Astrocyte of the cerebellum (primary cell): ENCODE measurements around the gene SBNO2.
A peak's percentile ranks its signal among the peaks of the same experiment; 100 is the strongest.

Source experiments
- DNase-seq: peaks from one replicate; pipeline ENCODE4 v3.0.0-alpha.2; 2011; ENCODE audit warnings: low read depth
- H3K4me3 ChIP-seq: 2 replicates; pipeline ENCODE4 v1.5.1; 2011; ENCODE audit warnings: mild to moderate bottlenecking, low read depth, low read length, moderate library complexity
- in situ Hi-C: cut with HindIII; loops from 2 replicates; pipeline ENCODE4 v1.10.0; 2017; ENCODE audit warnings: low sequenced_read_pairs
- TF ChIP-seq, protein P1 (sequence below): IDR thresholded peaks from 2 replicates; pipeline ENCODE4 v1.5.1; 2012; ENCODE audit warnings: low read length, low read depth, moderate library complexity, mild to moderate bottlenecking; ENCODE audit errors: missing control alignments

The SBNO2 gene

DNA sequence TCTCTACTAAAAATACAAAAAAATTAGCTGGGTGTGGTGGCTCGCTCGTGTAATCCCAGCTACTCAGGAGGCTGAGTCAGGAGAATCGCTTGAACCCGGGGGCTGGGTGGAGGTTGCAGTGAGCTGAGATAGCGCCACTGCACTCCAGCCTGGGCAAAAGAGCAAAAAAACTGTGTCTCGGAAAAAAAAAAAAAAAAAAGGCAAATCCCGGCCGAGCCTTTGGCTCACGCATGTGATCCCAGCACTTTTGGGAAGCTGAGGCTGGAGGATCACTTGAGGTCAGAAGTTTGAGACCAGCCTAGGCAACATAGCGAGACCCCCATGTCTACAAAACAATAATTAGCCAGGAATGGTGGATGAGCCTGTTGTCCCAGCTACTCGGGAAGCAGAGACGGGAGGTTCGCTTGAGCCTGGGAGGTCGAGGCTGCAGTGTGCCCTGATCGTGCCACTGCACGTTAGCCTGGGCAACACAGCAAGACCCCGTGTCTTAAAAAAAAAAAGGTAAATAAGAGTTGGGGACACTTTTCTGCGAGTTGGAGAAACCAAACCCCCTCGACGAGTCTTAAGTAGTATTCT lies 70.8 kb downstream of the SBNO2 start:
- peak overlapping the region; percentile 10 for H3K4me3 ChIP-seq
- TF ChIP-seq, protein P1, sequence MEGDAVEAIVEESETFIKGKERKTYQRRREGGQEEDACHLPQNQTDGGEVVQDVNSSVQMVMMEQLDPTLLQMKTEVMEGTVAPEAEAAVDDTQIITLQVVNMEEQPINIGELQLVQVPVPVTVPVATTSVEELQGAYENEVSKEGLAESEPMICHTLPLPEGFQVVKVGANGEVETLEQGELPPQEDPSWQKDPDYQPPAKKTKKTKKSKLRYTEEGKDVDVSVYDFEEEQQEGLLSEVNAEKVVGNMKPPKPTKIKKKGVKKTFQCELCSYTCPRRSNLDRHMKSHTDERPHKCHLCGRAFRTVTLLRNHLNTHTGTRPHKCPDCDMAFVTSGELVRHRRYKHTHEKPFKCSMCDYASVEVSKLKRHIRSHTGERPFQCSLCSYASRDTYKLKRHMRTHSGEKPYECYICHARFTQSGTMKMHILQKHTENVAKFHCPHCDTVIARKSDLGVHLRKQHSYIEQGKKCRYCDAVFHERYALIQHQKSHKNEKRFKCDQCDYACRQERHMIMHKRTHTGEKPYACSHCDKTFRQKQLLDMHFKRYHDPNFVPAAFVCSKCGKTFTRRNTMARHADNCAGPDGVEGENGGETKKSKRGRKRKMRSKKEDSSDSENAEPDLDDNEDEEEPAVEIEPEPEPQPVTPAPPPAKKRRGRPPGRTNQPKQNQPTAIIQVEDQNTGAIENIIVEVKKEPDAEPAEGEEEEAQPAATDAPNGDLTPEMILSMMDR: no peak
- in situ Hi-C loops: no loop called here
- DNase-seq: no peak

DNA sequence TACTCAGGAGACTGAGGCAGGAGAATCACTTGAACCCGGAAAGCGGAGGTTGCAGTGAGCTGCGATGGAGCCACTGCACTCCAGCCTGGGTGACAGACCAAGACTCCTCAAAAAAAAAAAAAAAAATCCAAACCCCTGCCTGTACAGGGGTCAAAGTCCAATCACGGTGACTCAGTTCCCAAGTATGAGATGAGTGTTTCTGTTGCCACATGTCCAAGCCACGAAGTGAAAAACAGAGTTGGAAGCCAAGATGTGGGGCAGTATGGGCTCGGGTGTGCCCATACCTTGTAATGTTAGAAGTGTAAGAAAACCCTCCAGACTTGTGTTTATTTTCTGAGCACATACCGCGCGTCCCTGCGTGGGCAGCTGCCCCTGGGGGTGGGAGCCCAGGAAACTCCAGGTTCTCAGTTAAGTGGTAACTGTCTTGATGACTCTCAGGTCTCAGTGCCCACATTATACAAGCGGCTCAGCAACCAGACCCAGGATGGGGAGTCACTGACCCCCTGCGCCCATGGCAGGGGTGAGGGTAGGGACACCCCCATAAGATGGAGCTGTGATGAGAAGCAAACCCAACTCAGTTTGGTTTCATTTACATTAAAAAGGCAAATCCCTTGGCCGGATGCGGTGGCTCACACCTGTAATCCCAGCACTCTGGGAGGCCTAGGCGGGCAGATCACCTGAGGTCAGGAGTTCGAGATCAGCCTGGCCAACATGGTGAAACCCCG lies 71.5 kb downstream of the SBNO2 start:
- peak; percentile 98 for DNase-seq
- in situ Hi-C loops: no loop called here
- no peak overlapping the region for H3K4me3 ChIP-seq
- TF ChIP-seq, protein P1: no peak

DNA sequence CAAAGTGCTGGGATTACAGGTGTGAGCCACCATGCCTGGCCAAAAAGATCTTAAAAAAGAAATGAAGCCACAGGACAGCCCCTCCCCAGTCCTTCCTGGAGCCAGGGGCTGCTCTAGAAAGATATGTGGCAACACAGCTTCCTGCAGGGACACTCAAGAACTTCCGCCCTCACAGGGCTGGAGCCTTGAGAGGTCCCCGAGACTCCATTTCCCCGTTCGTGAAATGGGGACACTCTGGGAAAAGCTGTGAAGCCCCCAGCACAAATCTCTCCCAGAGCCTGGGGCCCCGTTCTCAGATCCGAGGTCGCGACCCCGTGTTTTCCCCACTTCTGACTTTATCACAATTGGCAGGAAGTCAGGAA lies 72.8 kb downstream of the SBNO2 start:
- no peak for DNase-seq
- no peak overlapping the region for H3K4me3 ChIP-seq
- TF ChIP-seq, protein P1: no peak
- in situ Hi-C loops: no loop called here

DNA sequence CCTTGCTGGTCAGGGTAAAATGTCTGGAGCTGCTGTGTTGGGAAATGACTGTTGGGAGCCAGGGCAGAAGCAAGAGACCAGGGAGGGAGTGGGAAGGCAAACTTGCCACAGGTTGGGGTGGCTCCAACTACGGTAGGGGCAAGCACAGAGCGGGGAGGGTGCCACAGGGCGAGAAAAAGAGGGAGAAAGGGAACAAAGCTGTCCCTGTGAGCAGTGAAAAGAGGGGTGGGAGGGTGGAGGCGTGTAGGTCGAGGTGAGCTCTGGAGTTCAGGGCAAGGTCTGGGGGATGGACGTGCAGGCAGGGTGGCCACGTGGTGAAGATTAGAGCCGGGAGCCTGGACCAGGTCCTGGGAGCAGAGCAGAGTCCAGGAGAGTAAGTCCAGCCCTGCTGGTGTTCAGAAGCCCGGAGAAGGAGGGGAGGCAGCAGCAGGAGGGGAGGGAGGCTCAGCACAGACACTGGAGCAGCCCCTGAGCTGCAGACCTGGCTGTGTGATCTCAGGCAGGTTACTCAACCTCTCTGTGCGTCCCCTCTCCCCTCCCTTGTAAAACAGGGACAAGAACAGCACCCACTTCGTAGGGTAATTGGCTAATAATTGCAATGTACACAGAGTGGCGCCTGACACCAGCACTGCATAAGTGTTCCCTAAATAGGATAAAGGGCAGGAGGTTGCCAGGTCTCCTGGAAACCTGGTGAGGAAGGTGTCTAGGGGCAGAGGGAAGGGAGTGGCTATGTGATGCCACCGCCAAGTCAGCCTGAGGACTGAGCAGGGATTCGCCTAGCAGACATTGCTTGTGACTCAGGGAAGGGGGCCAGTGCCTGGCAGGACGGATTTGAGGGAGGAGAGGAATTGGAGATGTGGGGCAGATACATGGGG lies 75.7 kb downstream of the SBNO2 start:
- in situ Hi-C loops: no loop called here
- no peak for DNase-seq
- H3K4me3 ChIP-seq: no peak overlapping the region
- TF ChIP-seq, protein P1: no peak

DNA sequence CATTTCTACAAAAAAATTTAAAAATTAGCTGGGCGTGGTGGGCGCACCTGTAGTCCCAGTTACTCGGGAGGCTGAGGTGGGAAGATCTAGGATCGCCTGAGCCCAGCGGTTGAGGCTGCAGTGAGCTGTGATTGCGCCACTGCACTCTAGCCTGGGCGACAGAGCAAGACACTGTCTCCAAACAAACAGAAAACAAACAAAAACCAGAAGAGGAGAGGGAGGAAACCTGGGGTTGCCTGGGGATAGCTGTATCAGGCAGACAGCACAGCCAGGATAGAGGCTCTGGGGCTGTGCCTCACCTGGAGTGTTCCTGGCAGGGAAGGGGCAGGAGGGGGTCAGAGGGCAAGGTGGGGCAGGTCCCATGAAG lies 76.3 kb downstream of the SBNO2 start:
- in situ Hi-C loops: no loop called here
- no peak for DNase-seq
- TF ChIP-seq, protein P1: no peak
- no peak overlapping the region for H3K4me3 ChIP-seq

DNA sequence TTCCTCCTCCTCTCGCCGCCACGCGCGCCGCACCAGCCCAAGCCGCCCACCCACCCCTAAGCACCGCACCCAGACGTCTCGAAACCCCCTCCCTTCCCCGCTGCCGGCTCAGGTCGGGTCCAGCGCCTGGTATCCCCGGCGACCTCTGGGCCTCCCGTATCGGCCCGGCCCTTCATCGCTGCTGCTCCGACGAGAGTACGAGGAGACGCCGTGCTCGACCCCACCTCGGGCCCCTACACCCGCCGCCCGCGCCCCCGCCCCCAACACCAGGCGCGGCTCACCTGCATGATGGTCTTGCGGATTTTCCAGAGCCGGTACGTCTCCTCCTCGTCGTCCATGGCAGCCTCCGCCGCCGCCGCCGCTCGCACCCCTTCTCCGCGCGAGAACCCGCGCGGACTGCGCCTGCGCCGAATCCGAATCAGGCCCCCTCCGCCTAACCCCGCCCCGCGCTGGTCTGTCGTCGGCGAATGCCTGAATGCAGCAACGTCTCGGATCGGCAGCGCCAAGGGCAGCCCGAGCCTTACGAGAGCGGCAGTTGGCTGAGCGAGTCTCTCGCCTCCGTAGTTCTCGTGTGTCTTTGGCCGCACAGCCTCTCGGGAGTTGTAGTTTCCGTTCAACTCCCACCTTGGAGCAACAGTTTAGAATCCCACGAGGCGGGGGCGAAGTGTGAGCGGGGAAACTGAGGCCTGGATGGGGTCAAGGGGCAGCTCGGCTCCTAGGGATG lies 78.9 kb downstream of the SBNO2 start, which contains the start of gene POLR2E:
Gene POLR2E (minus strand): TSS at position 398 of the 724 bp plus-strand sequence. CDS start 60 bp downstream, at position 338.
- H3K4me3 ChIP-seq: peak within 1 kb of the TSS; percentile 88
- in situ Hi-C loops: no loop called here
- peak; percentile 97 for DNase-seq
- TF ChIP-seq, protein P1: no peak
